Measurements from ENCODE around the gene CLCA1.

CLCA1 gene

DNA sequence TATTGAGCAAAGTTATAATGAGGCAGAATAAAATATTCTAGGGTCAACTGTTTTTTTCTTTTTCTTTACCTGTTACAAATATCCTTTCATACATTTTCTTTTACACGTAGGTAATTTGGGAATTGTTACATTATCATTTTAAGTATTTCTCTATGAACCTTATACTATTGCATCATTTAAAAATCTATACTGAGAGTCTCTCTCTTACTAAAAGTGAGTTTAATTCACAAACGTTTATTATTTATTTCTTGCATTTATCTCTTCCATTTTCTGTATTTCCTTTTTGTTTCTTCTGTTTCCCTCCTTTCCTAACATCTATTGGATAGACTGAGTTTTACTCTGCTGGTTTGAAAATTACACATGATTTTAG, 52.8 kb downstream of the CLCA1 start:
- DNase-seq (ENCODE audit: low read depth): no peak
- TF ChIP-seq, protein P1, sequence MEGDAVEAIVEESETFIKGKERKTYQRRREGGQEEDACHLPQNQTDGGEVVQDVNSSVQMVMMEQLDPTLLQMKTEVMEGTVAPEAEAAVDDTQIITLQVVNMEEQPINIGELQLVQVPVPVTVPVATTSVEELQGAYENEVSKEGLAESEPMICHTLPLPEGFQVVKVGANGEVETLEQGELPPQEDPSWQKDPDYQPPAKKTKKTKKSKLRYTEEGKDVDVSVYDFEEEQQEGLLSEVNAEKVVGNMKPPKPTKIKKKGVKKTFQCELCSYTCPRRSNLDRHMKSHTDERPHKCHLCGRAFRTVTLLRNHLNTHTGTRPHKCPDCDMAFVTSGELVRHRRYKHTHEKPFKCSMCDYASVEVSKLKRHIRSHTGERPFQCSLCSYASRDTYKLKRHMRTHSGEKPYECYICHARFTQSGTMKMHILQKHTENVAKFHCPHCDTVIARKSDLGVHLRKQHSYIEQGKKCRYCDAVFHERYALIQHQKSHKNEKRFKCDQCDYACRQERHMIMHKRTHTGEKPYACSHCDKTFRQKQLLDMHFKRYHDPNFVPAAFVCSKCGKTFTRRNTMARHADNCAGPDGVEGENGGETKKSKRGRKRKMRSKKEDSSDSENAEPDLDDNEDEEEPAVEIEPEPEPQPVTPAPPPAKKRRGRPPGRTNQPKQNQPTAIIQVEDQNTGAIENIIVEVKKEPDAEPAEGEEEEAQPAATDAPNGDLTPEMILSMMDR (IDR thresholded peaks at IDR 0.05; ENCODE audit: low read depth, low read length, missing control alignments): no peak

DNA sequence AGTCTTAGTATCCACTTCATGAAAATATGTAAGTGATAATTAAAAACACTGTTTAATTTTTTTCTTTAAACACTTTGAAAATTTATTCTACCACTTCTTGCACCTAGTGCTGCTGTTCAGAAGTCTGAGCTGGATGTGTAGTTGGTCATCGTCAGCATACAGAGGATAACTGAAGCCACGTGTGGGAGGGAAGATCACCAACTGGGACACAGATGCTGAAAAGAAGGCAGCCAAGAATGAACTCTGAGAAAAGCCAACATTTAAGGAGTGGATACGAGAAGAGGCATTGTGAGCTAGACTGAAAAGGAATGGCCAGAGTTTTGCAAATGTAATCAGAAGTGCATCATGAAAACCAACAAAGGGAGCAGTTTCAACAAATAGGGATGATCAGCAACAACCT, 53.5 kb downstream of the CLCA1 start:
- H3K4me3 ChIP-seq (ENCODE audit: low read depth, low read length): no peak overlapping the region
- TF ChIP-seq, protein P1 (IDR thresholded peaks at IDR 0.05; ENCODE audit: low read depth, low read length, missing control alignments): no peak
- no peak for DNase-seq (ENCODE audit: low read depth)

More for the DNA sequence above, 52.8 kb downstream of the CLCA1 start:
- H3K4me3 ChIP-seq (ENCODE audit: low read depth, low read length): no peak overlapping the region

DNA sequence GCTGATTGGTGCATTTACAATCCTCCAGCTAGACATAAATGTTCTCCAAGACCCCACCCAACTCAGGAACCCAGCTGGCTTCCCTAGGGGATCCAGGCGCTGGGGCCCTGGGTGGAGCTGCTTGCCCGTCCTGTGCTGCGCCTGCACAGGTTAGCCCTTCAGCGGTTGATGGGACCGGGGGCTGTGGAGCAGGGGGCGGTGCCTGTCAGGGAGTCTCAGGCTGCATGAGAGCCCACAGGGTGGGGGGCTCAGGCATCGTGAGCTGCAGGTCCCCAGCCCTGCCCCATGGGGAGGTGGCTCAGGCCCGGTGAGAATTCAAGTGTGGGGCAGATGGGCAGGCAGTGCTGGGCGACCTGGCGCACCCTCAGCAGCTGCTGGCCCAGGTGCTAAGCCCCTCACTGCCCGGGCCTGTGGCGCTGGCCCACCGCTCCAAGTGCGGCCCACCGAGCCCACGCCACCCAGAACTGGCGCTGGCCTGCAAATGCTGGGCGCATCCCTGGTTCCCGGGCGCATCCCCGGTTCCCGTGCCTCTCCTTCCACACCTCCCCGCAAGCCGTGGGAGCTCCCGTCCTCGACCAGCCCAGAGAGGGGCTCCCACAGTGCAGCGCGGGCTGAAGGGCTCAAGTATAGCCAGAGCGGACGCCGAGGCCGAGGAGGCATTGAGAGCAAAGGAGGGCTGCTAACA, 55.1 kb downstream of the CLCA1 start:
- H3K4me3 ChIP-seq (ENCODE audit: low read depth, low read length): no peak overlapping the region
- TF ChIP-seq, protein P1 (IDR thresholded peaks at IDR 0.05; ENCODE audit: low read depth, low read length, missing control alignments): no peak
- DNase-seq (ENCODE audit: low read depth): no peak

DNA sequence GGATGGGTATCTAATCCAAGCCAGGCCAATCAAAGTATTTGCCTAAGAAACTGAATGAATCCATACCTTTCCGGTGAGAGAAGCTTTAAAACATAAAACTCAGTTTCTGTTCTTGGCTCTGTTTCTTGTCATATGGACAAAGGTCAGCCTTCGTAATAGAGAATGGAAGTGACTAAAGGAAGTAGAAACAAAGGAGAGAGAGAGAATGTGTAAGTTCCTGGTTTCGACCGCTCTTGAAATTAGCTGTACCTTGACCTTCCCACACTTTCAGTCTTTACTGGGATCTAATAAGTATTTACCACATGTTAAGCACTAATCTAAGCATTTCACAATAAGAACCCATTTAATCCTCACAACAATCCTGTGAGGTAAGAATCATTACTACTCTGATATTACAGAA, 58.6 kb downstream of the CLCA1 start:
- DNase-seq (ENCODE audit: low read depth): no peak
- H3K4me3 ChIP-seq (ENCODE audit: low read depth, low read length): no peak overlapping the region
- TF ChIP-seq, protein P1 (IDR thresholded peaks at IDR 0.05; ENCODE audit: low read depth, low read length, missing control alignments): no peak

DNA sequence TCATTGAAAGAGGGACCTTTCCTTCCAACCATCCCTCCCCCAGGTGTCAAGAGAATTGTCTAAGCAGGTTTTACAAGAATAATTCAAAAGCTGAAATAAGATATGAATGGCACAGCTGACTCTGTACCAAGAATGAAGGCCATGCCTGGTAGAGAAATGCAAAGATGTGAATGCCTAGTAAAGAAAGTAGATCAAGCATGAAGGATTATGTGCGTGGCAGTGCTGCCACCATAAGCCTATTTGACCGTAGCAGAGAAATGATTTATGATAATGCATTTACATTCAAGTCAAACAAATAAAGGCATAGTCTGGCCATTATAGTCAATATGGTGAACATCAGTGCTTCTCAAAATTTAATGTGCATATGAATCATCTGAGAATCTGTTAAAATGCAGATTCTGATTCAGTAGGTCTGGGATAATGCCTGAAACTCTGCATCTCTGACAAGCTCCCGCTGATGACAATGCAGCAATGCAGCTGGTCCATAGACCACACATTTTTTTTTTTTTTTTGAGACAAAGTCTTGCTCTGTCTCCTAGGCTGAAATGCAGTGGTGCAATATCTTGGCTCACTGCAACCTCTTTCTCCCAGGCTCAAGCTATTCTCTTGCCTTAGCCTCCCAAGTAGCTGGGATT, 61.6 kb downstream of the CLCA1 start:
- no peak overlapping the region for H3K4me3 ChIP-seq (ENCODE audit: low read depth, low read length)
- TF ChIP-seq, protein P1 (IDR thresholded peaks at IDR 0.05; ENCODE audit: low read depth, low read length, missing control alignments): no peak
- DNase-seq (ENCODE audit: low read depth): no peak

DNA sequence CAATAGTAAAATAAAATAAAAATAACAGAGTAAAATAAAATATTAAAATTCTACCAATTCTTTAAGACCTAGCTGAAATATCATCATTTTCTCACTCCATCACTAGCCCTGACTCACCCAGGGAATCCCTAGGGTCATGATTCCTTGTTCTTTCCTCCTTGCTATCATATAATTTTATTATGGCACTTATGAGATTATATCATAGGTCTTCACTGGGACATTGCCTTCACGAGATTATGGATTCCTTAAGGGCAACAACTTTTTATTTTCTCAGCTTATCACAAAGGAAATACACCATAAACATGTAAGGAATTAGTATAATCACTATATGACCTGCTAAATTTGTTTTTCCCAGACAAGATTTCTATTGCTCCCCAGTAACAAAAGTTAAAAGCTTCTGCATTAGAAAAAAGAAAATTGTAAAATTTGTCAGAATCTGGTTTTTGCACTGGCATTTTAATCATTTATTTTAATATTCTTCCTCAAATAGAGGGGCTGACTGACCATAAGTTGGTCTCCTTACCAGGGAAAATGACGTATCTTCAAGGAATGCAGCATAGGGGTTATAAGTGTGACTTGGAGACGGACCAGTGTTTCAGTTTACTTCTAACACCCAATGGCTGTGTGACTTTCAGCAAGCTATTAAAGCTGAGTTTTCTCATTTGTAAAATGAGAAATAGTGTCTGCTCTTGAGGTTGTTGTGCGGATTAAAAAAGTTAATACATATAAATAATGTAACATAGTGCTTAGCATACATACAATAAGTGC, 69.4 kb downstream of the CLCA1 start:
- TF ChIP-seq, protein P1 (IDR thresholded peaks at IDR 0.05; ENCODE audit: low read depth, low read length, missing control alignments): no peak

More for the DNA sequence above, 69.4 kb downstream of the CLCA1 start:
- no peak for DNase-seq (ENCODE audit: low read depth)
- no peak overlapping the region for H3K4me3 ChIP-seq (ENCODE audit: low read depth, low read length)
